HG03025 (cell line): ENCODE measurements around the gene LCORL.
"Not testable (repeated sequence)": the region's sequence is repeated elsewhere in the genome, so short reads cannot be mapped to it uniquely, and the experiment has no call there.

Source experiments
- ATAC-seq: cut with Tn5 transposase; IDR thresholded peaks from one replicate; pipeline ENCODE4 v1.9.1; 2021; ENCODE audit warnings: mild to moderate bottlenecking, moderate library complexity; ENCODE audit not compliant: unreplicated experiment, low FRiP score

The LCORL gene

GRCh38 chr4:17865866-17866363 lies 155.6 kb downstream of the LCORL start:
- ATAC-seq: no peak

GRCh38 chr4:17861906-17862305 lies 159.6 kb downstream of the LCORL start:
- ATAC-seq: not testable (repeated sequence)

- ATAC-seq: no peak
These were observed 161.7 kb downstream of the LCORL start for GRCh38 chr4:17859793-17860406.

GRCh38 chr4:17854036-17854435 lies 167.5 kb downstream of the LCORL start:
- ATAC-seq: no peak

GRCh38 chr4:17851959-17852358 lies 169.6 kb downstream of the LCORL start:
- ATAC-seq: no peak

GRCh38 chr4:17850295-17850694 lies 171.3 kb downstream of the LCORL start:
- not testable (repeated sequence) for ATAC-seq

GRCh38 chr4:17846266-17846665 lies 175.3 kb downstream of the LCORL start:
- ATAC-seq: no peak

- no peak for ATAC-seq
These were observed 197.5 kb downstream of the LCORL start for GRCh38 chr4:17823871-17824669.

- ATAC-seq: peak; percentile 85
These were observed 204.5 kb downstream of the LCORL start for GRCh38 chr4:17817027-17817426.

- ATAC-seq: no peak
These were observed 205.4 kb downstream of the LCORL start for GRCh38 chr4:17816142-17816541.

- ATAC-seq: no peak
These were observed 207.4 kb downstream of the LCORL start for GRCh38 chr4:17814140-17814539.

- ATAC-seq: no peak
These were observed 208.8 kb downstream of the LCORL start for GRCh38 chr4:17812801-17813200.

GRCh38 chr4:17812125-17812524 lies 209.4 kb downstream of the LCORL start:
- no peak for ATAC-seq

GRCh38 chr4:17811078-17811603 lies 210.4 kb downstream of the LCORL start:
- ATAC-seq: peak; percentile 28

GRCh38 chr4:17810260-17811077 lies 211.1 kb downstream of the LCORL start, which contains the start of the genes DCAF16 and NCAPG:
TSS of gene DCAF16 (minus strand) at chr4:17810757. CDS start at chr4:17804141, 6,616 bp downstream.
TSS of gene NCAPG (plus strand) at chr4:17810979. CDS start at chr4:17811078, 99 bp downstream.
- peak; percentile 88 for ATAC-seq

- ATAC-seq: no peak
These were observed 211.9 kb downstream of the LCORL start for GRCh38 chr4:17809667-17810066.

- ATAC-seq: no peak
These were observed 214.1 kb downstream of the LCORL start for GRCh38 chr4:17807446-17807845.

GRCh38 chr4:17805580-17806155 lies 215.9 kb downstream of the LCORL start:
- no peak for ATAC-seq

GRCh38 chr4:17797808-17798207 lies 223.7 kb downstream of the LCORL start:
- no peak for ATAC-seq

GRCh38 chr4:17794730-17795129 lies 226.8 kb downstream of the LCORL start:
- ATAC-seq: no peak
